HG02938 (cell line): Measurements from ENCODE around the gene ANKMY2.
"Not testable (repeated sequence)": the region's sequence is repeated elsewhere in the genome, so short reads cannot be mapped to it uniquely, and the experiment has no call there.

Experiments used
- ATAC-seq: cut with Tn5 transposase; IDR thresholded peaks from one replicate; pipeline ENCODE4 v1.9.1; 2021; ENCODE audit warnings: mild to moderate bottlenecking, moderate library complexity; ENCODE audit not compliant: unreplicated experiment

Gene ANKMY2

GRCh38 chr7:16645593-16646471 is at the start of gene ANKMY2, which contains the start of gene BZW2:
ANKMY2 (minus strand) TSS chr7:16645754; CDS start chr7:16645573, 181 bp downstream.
BZW2 (plus strand) TSS chr7:16646181; CDS start chr7:16665444, 19,263 bp downstream.
- ATAC-seq, result peak; percentile 93

GRCh38 chr7:16694806-16695205 is 49.3 kb upstream of the ANKMY2 start:
- no peak for ATAC-seq

- no peak for ATAC-seq
Measured at GRCh38 chr7:16693601-16694318, 48.2 kb upstream of the ANKMY2 start.

GRCh38 chr7:16691241-16691640 is 45.7 kb upstream of the ANKMY2 start:
- no peak for ATAC-seq

GRCh38 chr7:16688249-16688648 is 42.7 kb upstream of the ANKMY2 start:
- no peak for ATAC-seq

GRCh38 chr7:16685535-16685934 is 40.0 kb upstream of the ANKMY2 start:
- ATAC-seq, result no peak

- no peak for ATAC-seq
Measured at GRCh38 chr7:16684935-16685334, 39.4 kb upstream of the ANKMY2 start.

GRCh38 chr7:16678645-16679566 is 33.4 kb upstream of the ANKMY2 start:
- ATAC-seq, result not testable (repeated sequence)

GRCh38 chr7:16677978-16678494 is 32.5 kb upstream of the ANKMY2 start:
- no peak for ATAC-seq

- ATAC-seq, result no peak
Measured at GRCh38 chr7:16675277-16675676, 29.7 kb upstream of the ANKMY2 start.

- no peak for ATAC-seq
Measured at GRCh38 chr7:16671811-16672210, 26.3 kb upstream of the ANKMY2 start.

GRCh38 chr7:16670731-16671344 is 25.3 kb upstream of the ANKMY2 start:
- ATAC-seq, result no peak

- ATAC-seq, result no peak
Measured at GRCh38 chr7:16670021-16670420, 24.5 kb upstream of the ANKMY2 start.

- ATAC-seq, result no peak
Measured at GRCh38 chr7:16669581-16669980, 24.0 kb upstream of the ANKMY2 start.

GRCh38 chr7:16668978-16669377 is 23.4 kb upstream of the ANKMY2 start:
- no peak for ATAC-seq

- ATAC-seq, result no peak
Measured at GRCh38 chr7:16668049-16668858, 22.7 kb upstream of the ANKMY2 start.

GRCh38 chr7:16667355-16667754 is 21.8 kb upstream of the ANKMY2 start:
- ATAC-seq, result no peak

GRCh38 chr7:16661924-16662323 is 16.4 kb upstream of the ANKMY2 start:
- no peak for ATAC-seq

GRCh38 chr7:16660702-16661464 is 15.3 kb upstream of the ANKMY2 start:
- no peak for ATAC-seq
